Esophagus squamous epithelium (tissue), 5 donors: ENCODE results near the gene WWOX. TPM values are rescaled to one million over a fixed set of nuclear protein-coding genes. Genes with fewer than 3 reads are reported as not detected.

Experiments used
- DNase-seq: peaks from one replicate; lab custom pipeline; 2025; lab: John Stamatoyannopoulos, UW
- H3K27ac ChIP-seq, 4 donors: fragments of 200-600 bp; sonication (generic); one replicate each; pipeline ENCODE4 v1.5.1; 2016 to 2019; ENCODE audit warnings: mild to moderate bottlenecking in 1 of 4
- H3K27me3 ChIP-seq, 4 donors: fragments of 200-600 bp; sonication (generic); 1 replicate in 3 of 4; 2 replicates in 1 of 4; pipeline versions ENCODE4 v1.5.1 to v1.6.0; 2017 to 2021; ENCODE audit warnings: antibody characterized with exemption in 1 of 4
- H3K36me3 ChIP-seq, 3 donors: fragments of 200-600 bp; sonication (generic); one replicate each; pipeline ENCODE4 v1.5.1; 2016 to 2019
- H3K4me1 ChIP-seq, 3 donors: fragments of 200-600 bp; sonication (generic); one replicate each; pipeline ENCODE4 v1.5.1; 2017 to 2019
- H3K4me3 ChIP-seq, 4 donors: fragments of 200-600 bp; sonication (generic); 1 replicate in 3 of 4; 2 replicates in 1 of 4; pipeline ENCODE4 v1.5.1; 2016 to 2019; ENCODE audit warnings: mild to moderate bottlenecking in 2 of 4, moderate library complexity in 1 of 4
- H3K9me3 ChIP-seq, 3 donors: fragments of 200-600 bp; sonication (generic); one replicate each; pipeline ENCODE4 v1.5.1; 2016 to 2019
- POLR2A ChIP-seq, 4 donors: fragments of 450-650 bp; IDR thresholded peaks; one replicate each; pipeline ENCODE4 v1.6.1; 2017; ENCODE audit warnings: antibody characterized with exemption in 4 of 4, mild to moderate bottlenecking in 4 of 4, moderate library complexity in 3 of 4
- WGBS, 2 donors: methylation state at CpG; one replicate each; pipeline ENCODE4 v1.1.5; 2018; 5-methylcytosine and 5-hydroxymethylcytosine counted together
- intact Hi-C: fragments of 100-400 bp; cut with DNase I; formaldehyde crosslinking; loops from one replicate; pipeline ENCODE4 v1.15.0; 2022
- total RNA-seq, 4 donors: library from RNA; depleted of rRNA; stranded (reverse); fragments of >200 nt; gene quantifications; one replicate each; pipeline ENCODE4 v1.1.0, GENCODE V29; 2016
- TF ChIP-seq, protein P1 (sequence below), 6 experiments: fragments of 450-650 bp in 4 of 6; fragments of 200-600 bp in 2 of 6; sonication (generic) in 2 of 6; IDR thresholded peaks; one replicate each; pipeline ENCODE4 v1.5.1; 2016 to 2019; ENCODE audit warnings: antibody characterized with exemption in 6 of 6, mild to moderate bottlenecking in 4 of 6, moderate library complexity in 4 of 6
- donor health status: DM: yes; HTN: yes; CAD: no.

The WWOX gene
- total RNA-seq, 4 donors from 2014 or later, result 20.9 to 31.1 (median 27.5) TPM

DNA sequence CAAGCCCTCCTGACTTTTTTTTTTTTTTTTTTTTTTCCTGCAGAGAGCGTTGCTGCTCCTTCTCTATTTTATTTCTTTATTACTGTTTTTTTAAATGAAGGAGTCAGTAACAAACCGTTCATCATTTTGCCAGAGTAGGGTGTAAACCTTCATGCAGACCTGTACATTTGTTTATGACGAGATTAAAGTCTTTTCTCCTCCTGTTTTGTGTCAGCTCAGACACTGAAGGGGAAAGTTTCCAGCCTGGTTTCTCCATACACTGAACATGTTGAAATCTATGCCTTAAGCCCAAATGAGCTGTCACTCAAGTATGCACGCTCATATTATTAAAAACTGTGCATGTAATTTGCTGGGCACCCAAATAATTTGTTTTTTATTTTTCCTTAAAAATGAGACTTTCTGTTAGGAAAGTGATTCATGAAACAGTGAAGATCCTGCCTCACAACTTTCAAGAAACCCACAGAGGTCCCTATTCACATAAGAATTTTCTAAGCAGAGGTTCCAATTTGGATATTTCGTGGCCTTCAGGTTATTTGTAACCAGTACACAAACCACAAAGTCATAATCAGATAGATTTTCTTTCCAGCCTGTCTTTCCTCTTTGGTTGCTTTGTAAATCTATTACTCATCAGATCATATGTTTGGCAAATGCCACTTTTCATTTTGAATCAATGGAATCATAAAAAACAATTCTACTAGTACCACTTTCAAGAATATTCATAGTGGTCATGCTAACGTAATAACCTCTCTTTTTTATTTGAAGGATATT is 800.8 kb downstream of the WWOX start:
- no peak for DNase-seq
- no peak overlapping the region for H3K27ac ChIP-seq
- no peak overlapping the region for H3K4me3 ChIP-seq
- no peaks in the 10 kb centered on the region for H3K36me3 ChIP-seq
- 58 to 70% methylated on average over 6 of the region's 6 CpGs for WGBS, 2 donors
- H3K9me3 ChIP-seq, result no peaks in the 10 kb centered on the region
- intact Hi-C loops, result no loop called here
- no peaks in the 10 kb centered on the region for H3K27me3 ChIP-seq
- H3K4me1 ChIP-seq, result peaks cover 0 to 12% (median 0%) of the 10 kb centered on the region in 3 donors
- TF ChIP-seq POLR2A (IDR thresholded peaks at IDR 0.05), result no peak
- TF ChIP-seq, protein P1, sequence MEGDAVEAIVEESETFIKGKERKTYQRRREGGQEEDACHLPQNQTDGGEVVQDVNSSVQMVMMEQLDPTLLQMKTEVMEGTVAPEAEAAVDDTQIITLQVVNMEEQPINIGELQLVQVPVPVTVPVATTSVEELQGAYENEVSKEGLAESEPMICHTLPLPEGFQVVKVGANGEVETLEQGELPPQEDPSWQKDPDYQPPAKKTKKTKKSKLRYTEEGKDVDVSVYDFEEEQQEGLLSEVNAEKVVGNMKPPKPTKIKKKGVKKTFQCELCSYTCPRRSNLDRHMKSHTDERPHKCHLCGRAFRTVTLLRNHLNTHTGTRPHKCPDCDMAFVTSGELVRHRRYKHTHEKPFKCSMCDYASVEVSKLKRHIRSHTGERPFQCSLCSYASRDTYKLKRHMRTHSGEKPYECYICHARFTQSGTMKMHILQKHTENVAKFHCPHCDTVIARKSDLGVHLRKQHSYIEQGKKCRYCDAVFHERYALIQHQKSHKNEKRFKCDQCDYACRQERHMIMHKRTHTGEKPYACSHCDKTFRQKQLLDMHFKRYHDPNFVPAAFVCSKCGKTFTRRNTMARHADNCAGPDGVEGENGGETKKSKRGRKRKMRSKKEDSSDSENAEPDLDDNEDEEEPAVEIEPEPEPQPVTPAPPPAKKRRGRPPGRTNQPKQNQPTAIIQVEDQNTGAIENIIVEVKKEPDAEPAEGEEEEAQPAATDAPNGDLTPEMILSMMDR (IDR thresholded peaks at IDR 0.05), result no peak

DNA sequence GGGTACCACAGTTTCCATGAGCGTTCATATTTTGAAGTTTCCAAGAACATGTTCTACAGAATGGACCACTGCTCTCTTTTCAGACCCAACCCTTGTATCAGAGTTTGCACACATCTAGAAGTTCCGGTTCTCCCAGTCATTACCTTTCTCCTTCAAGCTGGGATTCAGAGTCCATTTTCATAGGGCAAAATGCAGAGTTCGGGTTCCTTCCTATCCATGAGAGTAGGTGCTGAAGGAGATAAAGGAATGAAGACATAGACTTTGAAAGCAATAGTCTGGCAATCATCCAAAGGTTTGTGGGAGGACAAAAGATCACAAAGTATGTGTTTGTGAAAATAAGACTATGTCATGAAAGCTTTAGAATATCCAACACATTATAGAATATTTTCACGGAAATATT is 801.5 kb downstream of the WWOX start:
- Histone ChIP-seq H3K27me3 (no peaks in the 10 kb centered on the region), H3K36me3 (no peaks in the 10 kb centered on the region), H3K9me3 (no peaks in the 10 kb centered on the region), H3K27ac (no peak overlapping the region), H3K4me3 (no peak overlapping the region), H3K4me1 (peaks cover 0 to 12% (median 0%) of the 10 kb centered on the region in 3 donors)
- intact Hi-C loops, result no loop called here
- 68 to 93% methylated on average over 4 of the region's 4 CpGs for WGBS, 2 donors
- no peak for TF ChIP-seq POLR2A (IDR thresholded peaks at IDR 0.05)
- TF ChIP-seq, protein P1 (IDR thresholded peaks at IDR 0.05), result no peak
- no peak for DNase-seq

DNA sequence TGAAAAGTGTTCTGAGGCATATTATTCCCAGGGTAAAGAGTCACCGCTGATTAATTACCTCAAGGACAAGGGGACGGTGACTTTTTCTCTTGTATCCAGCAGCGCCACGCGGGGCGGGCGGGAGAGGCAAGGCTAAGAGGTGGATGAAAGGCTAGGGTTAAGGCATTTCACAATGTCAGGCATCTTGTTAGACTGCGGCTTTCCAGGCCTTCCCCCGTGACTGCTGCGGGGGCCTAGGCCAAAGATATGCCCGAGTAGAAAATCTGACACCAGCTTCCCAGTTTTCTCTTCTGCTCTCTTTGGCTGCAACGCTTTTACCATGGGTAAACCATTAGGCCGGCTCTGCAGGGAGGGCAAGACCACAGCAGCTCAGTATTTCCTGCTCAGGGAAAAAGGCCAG is 802.9 kb downstream of the WWOX start:
- H3K27ac ChIP-seq, result no peak overlapping the region
- no peak for DNase-seq
- TF ChIP-seq, protein P1 (IDR thresholded peaks at IDR 0.05), result no peak
- TF ChIP-seq POLR2A (IDR thresholded peaks at IDR 0.05), result no peak
- intact Hi-C loops, result no loop called here
- H3K27me3 ChIP-seq, result no peaks in the 10 kb centered on the region
- WGBS, 2 donors, result 95% methylated on average over 10 to 13 of the region's 13 CpGs
- H3K4me3 ChIP-seq, result no peak overlapping the region
- H3K36me3 ChIP-seq, result no peaks in the 10 kb centered on the region
- H3K4me1 ChIP-seq, result peaks cover 0 to 12% (median 0%) of the 10 kb centered on the region in 3 donors
- no peaks in the 10 kb centered on the region for H3K9me3 ChIP-seq

DNA sequence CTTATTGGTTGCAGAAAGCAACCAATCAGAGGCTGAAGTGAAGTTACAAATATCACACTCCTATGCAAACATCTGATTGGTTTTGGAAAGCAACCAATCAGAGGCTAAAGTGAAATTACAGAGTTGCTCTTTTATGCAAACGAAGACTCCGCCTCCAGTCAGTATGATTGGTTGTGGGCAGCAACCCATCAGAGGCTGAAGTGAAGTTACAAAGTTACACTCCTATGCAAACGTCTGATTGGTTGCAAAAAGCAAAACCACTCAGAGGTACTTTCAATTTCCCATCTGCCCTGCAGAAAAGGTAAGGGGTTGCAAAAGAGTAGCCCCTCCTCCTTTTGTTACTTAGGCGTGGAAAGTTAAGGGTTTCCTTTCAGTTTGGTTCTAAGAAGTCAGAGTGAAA is 803.8 kb downstream of the WWOX start:
- intact Hi-C loops, result no loop called here
- 74 to 78% methylated on average over 4 of the region's 4 CpGs for WGBS, 2 donors
- H3K9me3 ChIP-seq, result no peaks in the 10 kb centered on the region
- DNase-seq, result no peak
- no peaks in the 10 kb centered on the region for H3K27me3 ChIP-seq
- TF ChIP-seq, protein P1 (IDR thresholded peaks at IDR 0.05), result no peak
- no peak for TF ChIP-seq POLR2A (IDR thresholded peaks at IDR 0.05)
- no peak overlapping the region for H3K4me3 ChIP-seq
- H3K4me1 ChIP-seq, result peaks cover 0 to 12% (median 0%) of the 10 kb centered on the region in 3 donors
- no peak overlapping the region for H3K27ac ChIP-seq
- H3K36me3 ChIP-seq, result no peaks in the 10 kb centered on the region

DNA sequence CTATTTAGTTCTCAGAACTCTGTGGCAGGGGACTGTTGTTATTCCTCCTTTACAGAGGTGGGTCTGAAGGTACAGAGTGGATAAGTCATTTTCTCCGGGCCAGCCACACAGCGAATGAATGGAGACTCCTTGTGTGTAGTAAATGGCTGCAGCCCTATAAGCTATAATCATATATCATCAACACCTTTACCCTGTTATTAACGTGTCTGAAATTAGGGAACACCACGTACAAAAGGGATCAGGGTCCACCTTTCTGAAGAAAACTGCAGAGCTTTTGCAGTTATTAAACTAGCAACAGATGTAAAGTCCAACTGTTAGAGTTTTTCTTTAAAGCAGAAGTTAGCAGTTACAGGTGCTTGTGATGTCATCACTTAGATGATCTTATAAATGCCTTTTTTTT is 804.4 kb downstream of the WWOX start:
- Histone ChIP-seq H3K27me3 (no peaks in the 10 kb centered on the region), H3K36me3 (no peaks in the 10 kb centered on the region), H3K27ac (no peak overlapping the region), H3K9me3 (no peaks in the 10 kb centered on the region), H3K4me3 (no peak overlapping the region), H3K4me1 (peaks cover 0 to 12% (median 0%) of the 10 kb centered on the region in 3 donors)
- DNase-seq, result no peak
- TF ChIP-seq, protein P1 (IDR thresholded peaks at IDR 0.05), result no peak
- TF ChIP-seq POLR2A (IDR thresholded peaks at IDR 0.05), result no peak
- intact Hi-C loops, result no loop called here
- 89 to 91% methylated on average over 4 of the region's 4 CpGs for WGBS, 2 donors
